ENCODE data around the gene HHATL. TPM values are rescaled to one million over a fixed set of nuclear protein-coding genes. Genes with fewer than 3 reads are reported as not detected.

Gene HHATL
- polyA plus RNA-seq, 3 donors = not detected

GRCh38 chr3:42736531-42736930 is 33.9 kb upstream of the HHATL start:
- peaks cover 15% of the 10 kb centered on the region for H3K4me1 Mint-ChIP-seq
- peaks cover 0 to 5% (median 2%) of the 10 kb centered on the region in 3 donors for H3K27me3 Mint-ChIP-seq (ENCODE audit: low read depth in 3 of 3)
- H3K4me3 Mint-ChIP-seq = no peak overlapping the region
- no peak for TF ChIP-seq CTCF (IDR thresholded peaks at IDR 0.05)
- Histone ChIP-seq H3K79me2 (ENCODE audit: insufficient read depth, low read length) (no peaks in the 10 kb centered on the region), H3K27ac (ENCODE audit: low read depth in 1 of 2, low read length in 2 of 2) (no peak overlapping the region), H2AFZ (ENCODE audit: insufficient read depth, low read depth, low read length, poor library complexity, severe bottlenecking) (no peak overlapping the region), H3K9ac (ENCODE audit: insufficient read depth, low read length, poor library complexity, severe bottlenecking) (no peak overlapping the region), H3K9me3 (replicated peaks in 1 of 2; ENCODE audit: control insufficient read depth in 1 of 2, insufficient read depth in 1 of 2, low read length in 2 of 2) (no peaks in the 10 kb centered on the region), H4K20me1 (ENCODE audit: insufficient read depth, low read length) (no peaks in the 10 kb centered on the region), H3K4me2 (replicated peaks; ENCODE audit: extremely low read depth, low read length, poor library complexity, severe bottlenecking) (no peak overlapping the region), H3K27me3 (ENCODE audit: control insufficient read depth in 2 of 2, insufficient read depth in 2 of 2, low read length in 2 of 2) (no peaks in the 10 kb centered on the region), H3K4me1 (ENCODE audit: control insufficient read depth in 1 of 2, insufficient read depth in 2 of 2, low read length in 2 of 2) (peaks cover 7 to 8% of the 10 kb centered on the region in 2 donors), H3K36me3 (replicated peaks in 1 of 2; ENCODE audit: control insufficient read depth in 1 of 2, insufficient read depth in 2 of 2, low read length in 2 of 2) (no peaks in the 10 kb centered on the region), H3K4me3 (replicated peaks in 1 of 3; ENCODE audit: low read depth in 2 of 3, low read length in 3 of 3) (no peak overlapping the region)
- no peaks in the 10 kb centered on the region for H3K36me3 Mint-ChIP-seq
- DNase-seq = no peak
- peaks cover 0 to 2% (median 0%) of the 10 kb centered on the region in 7 donors for H3K9me3 Mint-ChIP-seq
- H3K27ac Mint-ChIP-seq = no peak overlapping the region
- 100% methylated on average over 2 of the region's 6 CpGs for WGBS (ENCODE audit: insufficient coverage)
- intact Hi-C loops (cut with micrococcal nuclease) = no loop called here

GRCh38 chr3:42736081-42736480 is 33.5 kb upstream of the HHATL start:
- H3K27me3 Mint-ChIP-seq (ENCODE audit: low read depth in 3 of 3) = peaks cover 0 to 5% (median 2%) of the 10 kb centered on the region in 3 donors
- peaks cover 15% of the 10 kb centered on the region for H3K4me1 Mint-ChIP-seq
- intact Hi-C loops (cut with micrococcal nuclease) = no loop called here
- H3K4me3 Mint-ChIP-seq = no peak overlapping the region
- Histone ChIP-seq H3K9me3 (replicated peaks in 1 of 2; ENCODE audit: control insufficient read depth in 1 of 2, insufficient read depth in 1 of 2, low read length in 2 of 2) (no peaks in the 10 kb centered on the region), H4K20me1 (ENCODE audit: insufficient read depth, low read length) (no peaks in the 10 kb centered on the region), H2AFZ (ENCODE audit: insufficient read depth, low read depth, low read length, poor library complexity, severe bottlenecking) (no peak overlapping the region), H3K79me2 (ENCODE audit: insufficient read depth, low read length) (no peaks in the 10 kb centered on the region), H3K4me1 (ENCODE audit: control insufficient read depth in 1 of 2, insufficient read depth in 2 of 2, low read length in 2 of 2) (peaks cover 7 to 8% of the 10 kb centered on the region in 2 donors), H3K27me3 (ENCODE audit: control insufficient read depth in 2 of 2, insufficient read depth in 2 of 2, low read length in 2 of 2) (no peaks in the 10 kb centered on the region), H3K27ac (ENCODE audit: low read depth in 1 of 2, low read length in 2 of 2) (no peak overlapping the region), H3K36me3 (replicated peaks in 1 of 2; ENCODE audit: control insufficient read depth in 1 of 2, insufficient read depth in 2 of 2, low read length in 2 of 2) (no peaks in the 10 kb centered on the region), H3K4me3 (replicated peaks in 1 of 3; ENCODE audit: low read depth in 2 of 3, low read length in 3 of 3) (no peak overlapping the region), H3K9ac (ENCODE audit: insufficient read depth, low read length, poor library complexity, severe bottlenecking) (no peak overlapping the region), H3K4me2 (replicated peaks; ENCODE audit: extremely low read depth, low read length, poor library complexity, severe bottlenecking) (no peak overlapping the region)
- H3K9me3 Mint-ChIP-seq = peaks cover 0 to 2% (median 0%) of the 10 kb centered on the region in 7 donors
- no peak overlapping the region for H3K27ac Mint-ChIP-seq
- H3K36me3 Mint-ChIP-seq = no peaks in the 10 kb centered on the region
- DNase-seq = no peak
- TF ChIP-seq CTCF (IDR thresholded peaks at IDR 0.05) = no peak
- WGBS (ENCODE audit: insufficient coverage) = no CpG with 5 or more reads among the region's 1 CpG

Measured in CD14-positive monocyte (primary cell).